HEK293T (cell line): ENCODE results near the gene PDE6A.

Source experiments
- CTCF ChIA-PET: fragments of 350-600 bp; formaldehyde crosslinking; extraction: SDS; loops from one replicate; lab custom pipeline; 2021; ENCODE audit warnings: antibody characterized with exemption, inconsistent platforms; lab: Yijun Ruan, JAX
- POLR2A ChIA-PET: fragments of 350-600 bp; formaldehyde crosslinking; extraction: SDS; loops from one replicate; lab custom pipeline; 2020; ENCODE audit warnings: antibody characterized with exemption, inconsistent platforms; lab: Yijun Ruan, JAX
- DNase-seq: peaks from one replicate; pipeline ENCODE4 v3.0.0; 2012; ENCODE audit warnings: mixed read lengths; ENCODE audit errors: extremely low spot score
- ARNT ChIP-seq: fragments of 450-650 bp; IDR thresholded peaks from 2 replicates; pipeline ENCODE4 v1.6.1; 2017; ENCODE audit warnings: mild to moderate bottlenecking
- BHLHE40 ChIP-seq: fragments of 450-650 bp; IDR thresholded peaks from 2 replicates; pipeline ENCODE4 v1.6.1; 2016; ENCODE audit warnings: mild to moderate bottlenecking, moderate library complexity, borderline replicate concordance
- CTBP1 ChIP-seq: fragments of 450-650 bp; IDR thresholded peaks from 2 replicates; pipeline ENCODE4 v1.6.1; 2016; ENCODE audit warnings: borderline replicate concordance
- ELF4 ChIP-seq: fragments of 450-650 bp; IDR thresholded peaks from 2 replicates; pipeline ENCODE4 v1.6.1; 2017; ENCODE audit warnings: antibody characterized with exemption
- FOXA1 ChIP-seq: fragments of 450-650 bp; IDR thresholded peaks from 2 replicates; pipeline ENCODE4 v1.6.1; 2016; ENCODE audit warnings: mild to moderate bottlenecking
- FOXK2 ChIP-seq: fragments of 450-650 bp; IDR thresholded peaks from 2 replicates; pipeline ENCODE4 v1.6.1; 2016; ENCODE audit warnings: mild to moderate bottlenecking
- FOXM1 ChIP-seq: fragments of 450-650 bp; IDR thresholded peaks from 2 replicates; pipeline ENCODE4 v1.6.1; 2017; ENCODE audit warnings: mild to moderate bottlenecking, borderline replicate concordance
- HDGF ChIP-seq: fragments of 450-650 bp; IDR thresholded peaks from 2 replicates; pipeline ENCODE4 v1.6.1; 2017; ENCODE audit warnings: antibody characterized with exemption, borderline replicate concordance
- L3MBTL2 ChIP-seq: fragments of 450-650 bp; conservative IDR thresholded peaks from 2 replicates; pipeline ENCODE4 v1.6.1; 2016; ENCODE audit warnings: mild to moderate bottlenecking
- LEF1 ChIP-seq: fragments of 450-650 bp; IDR thresholded peaks from 2 replicates; pipeline ENCODE4 v1.6.1; 2017; ENCODE audit warnings: mild to moderate bottlenecking, borderline replicate concordance
- NFRKB ChIP-seq: fragments of 450-650 bp; IDR thresholded peaks from 2 replicates; pipeline ENCODE4 v1.6.1; 2016; ENCODE audit warnings: mild to moderate bottlenecking, moderate library complexity
- PKNOX1 ChIP-seq: fragments of 450-650 bp; IDR thresholded peaks from 2 replicates; pipeline ENCODE4 v1.6.1; 2016
- SP1 ChIP-seq: fragments of 450-650 bp; IDR thresholded peaks from 2 replicates; pipeline ENCODE4 v1.6.1; 2017
- SUZ12 ChIP-seq: fragments of 450-650 bp; IDR thresholded peaks from 2 replicates; pipeline ENCODE4 v1.6.1; 2016; ENCODE audit warnings: mild to moderate bottlenecking
- TARDBP ChIP-seq: fragments of 450-650 bp; IDR thresholded peaks from 2 replicates; pipeline ENCODE4 v1.6.1; 2016
- ZNF384 ChIP-seq: fragments of 450-650 bp; IDR thresholded peaks from 2 replicates; pipeline ENCODE4 v1.6.1; 2016

Gene PDE6A

GRCh38 chr5:149898811-149899210 is 45.8 kb downstream of the PDE6A start:
- POLR2A ChIA-PET, result no interaction called here
- no peak for DNase-seq
- CTCF ChIA-PET, result no interaction called here
- TF ChIP-seq FOXA1 (no peak), HDGF (no peak), L3MBTL2 (no peak), SUZ12 (no peak), TARDBP (no peak), SP1 (no peak), FOXM1 (no peak), CTBP1 (no peak), NFRKB (no peak), FOXK2 (no peak), ZNF384 (no peak), PKNOX1 (no peak), BHLHE40 (no peak), LEF1 (no peak)

- no peak for DNase-seq
- TF ChIP-seq FOXM1 (no peak), ARNT (no peak), NFRKB (no peak), TARDBP (no peak)
- ChIA-PET POLR2A (interaction anchor here (1.2 to 1.9 kb wide), 2 partner anchors 65 to 104 kb away, joined by 3 to 6 read pairs; partner anchors contain the start of genes HMGXB3, SLC26A2 and TIGD6), CTCF (interaction anchor here (0.7 kb wide), 1 partner anchor 95 kb away, joined by 3 read pairs; no protein-coding TSS in a partner anchor)
Observed at GRCh38 chr5:149895416-149896345, 48.9 kb downstream of the PDE6A start.

- ChIA-PET CTCF (no interaction called here), POLR2A (no interaction called here)
Observed at GRCh38 chr5:149894237-149894636, 50.4 kb downstream of the PDE6A start.

GRCh38 chr5:149893403-149893931 is 51.1 kb downstream of the PDE6A start:
- DNase-seq, result no peak
- TF ChIP-seq ELF4 (no peak), BHLHE40 (no peak), FOXM1 (no peak), CTBP1 (no peak), L3MBTL2 (no peak), TARDBP (no peak), SUZ12 (no peak), ZNF384 (no peak), LEF1 (no peak)
- POLR2A ChIA-PET, result no interaction called here
- CTCF ChIA-PET, result no interaction called here

More at GRCh38 chr5:149894237-149894636, 50.4 kb downstream of the PDE6A start:
- DNase-seq, result no peak
- no peak for TF ChIP-seq SUZ12
- no peak for TF ChIP-seq FOXA1
- no peak for TF ChIP-seq NFRKB
- no peak for TF ChIP-seq SP1
- no peak for TF ChIP-seq HDGF
- no peak for TF ChIP-seq L3MBTL2
- no peak for TF ChIP-seq FOXK2
- TF ChIP-seq TARDBP, result no peak
- no peak for TF ChIP-seq FOXM1
- TF ChIP-seq LEF1, result no peak
- TF ChIP-seq ZNF384, result no peak
- no peak for TF ChIP-seq ELF4
- TF ChIP-seq BHLHE40, result no peak

GRCh38 chr5:149892594-149892993 is 52.0 kb downstream of the PDE6A start:
- no peak for TF ChIP-seq ARNT
- no peak for TF ChIP-seq SUZ12
- no peak for TF ChIP-seq FOXM1
- no peak for TF ChIP-seq NFRKB
- no peak for TF ChIP-seq FOXK2
- no peak for TF ChIP-seq HDGF
- no peak for TF ChIP-seq SP1
- no peak for TF ChIP-seq BHLHE40
- no peak for TF ChIP-seq TARDBP
- TF ChIP-seq FOXA1, result no peak
- TF ChIP-seq ELF4, result no peak
- no peak for TF ChIP-seq L3MBTL2
- no peak for TF ChIP-seq LEF1
- TF ChIP-seq CTBP1, result no peak
- TF ChIP-seq PKNOX1, result no peak
- TF ChIP-seq ZNF384, result no peak
- POLR2A ChIA-PET, result no interaction called here
- CTCF ChIA-PET, result no interaction called here
- no peak for DNase-seq

GRCh38 chr5:149888280-149888679 is 56.3 kb downstream of the PDE6A start:
- ChIA-PET POLR2A (no interaction called here), CTCF (no interaction called here)
- no peak for DNase-seq
- TF ChIP-seq HDGF (no peak), L3MBTL2 (no peak), FOXM1 (no peak), LEF1 (no peak), NFRKB (no peak), TARDBP (no peak), BHLHE40 (no peak), ELF4 (no peak), ARNT (no peak), SP1 (no peak)
